DOHH2 (cell line): ENCODE data around the gene LRRC3B.

Source experiments
- EZH2phosphoT487 ChIP-seq: fragments of 200-600 bp; sonication (generic); IDR thresholded peaks from 2 replicates; pipeline ENCODE4 v1.6.1; 2017; ENCODE audit warnings: borderline replicate concordance, mild to moderate bottlenecking, antibody characterized with exemption, low read length, moderate library complexity, mixed read lengths
- TF ChIP-seq, protein P1 (sequence below): fragments of 200-600 bp; sonication (generic); IDR thresholded peaks from one replicate; pipeline ENCODE4 v1.5.1; 2014; ENCODE audit warnings: antibody characterized with exemption, mild to moderate bottlenecking, low read depth, low read length; ENCODE audit not compliant: poor library complexity, severe bottlenecking

- TF ChIP-seq, protein P1, sequence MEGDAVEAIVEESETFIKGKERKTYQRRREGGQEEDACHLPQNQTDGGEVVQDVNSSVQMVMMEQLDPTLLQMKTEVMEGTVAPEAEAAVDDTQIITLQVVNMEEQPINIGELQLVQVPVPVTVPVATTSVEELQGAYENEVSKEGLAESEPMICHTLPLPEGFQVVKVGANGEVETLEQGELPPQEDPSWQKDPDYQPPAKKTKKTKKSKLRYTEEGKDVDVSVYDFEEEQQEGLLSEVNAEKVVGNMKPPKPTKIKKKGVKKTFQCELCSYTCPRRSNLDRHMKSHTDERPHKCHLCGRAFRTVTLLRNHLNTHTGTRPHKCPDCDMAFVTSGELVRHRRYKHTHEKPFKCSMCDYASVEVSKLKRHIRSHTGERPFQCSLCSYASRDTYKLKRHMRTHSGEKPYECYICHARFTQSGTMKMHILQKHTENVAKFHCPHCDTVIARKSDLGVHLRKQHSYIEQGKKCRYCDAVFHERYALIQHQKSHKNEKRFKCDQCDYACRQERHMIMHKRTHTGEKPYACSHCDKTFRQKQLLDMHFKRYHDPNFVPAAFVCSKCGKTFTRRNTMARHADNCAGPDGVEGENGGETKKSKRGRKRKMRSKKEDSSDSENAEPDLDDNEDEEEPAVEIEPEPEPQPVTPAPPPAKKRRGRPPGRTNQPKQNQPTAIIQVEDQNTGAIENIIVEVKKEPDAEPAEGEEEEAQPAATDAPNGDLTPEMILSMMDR, result no peak
- TF ChIP-seq EZH2phosphoT487, result no peak
These were observed 31.6 kb upstream of the LRRC3B start for GRCh38 chr3:26590919-26591484.
